Upper lobe of left lung (tissue), 4 donors: ENCODE data around the gene ROMO1.

Experiments
- CTCF ChIP-seq, 6 experiments: fragments of 450-650 bp in 4 of 6; fragments of 200-600 bp in 2 of 6; sonication (generic) in 2 of 6; IDR thresholded peaks; one replicate each; pipeline ENCODE4 v1.5.1; 2016 to 2019; ENCODE audit warnings: antibody characterized with exemption in 6 of 6
- POLR2AphosphoS5 ChIP-seq, 2 donors: sonication (generic); formaldehyde crosslinking; IDR thresholded peaks; one replicate each; pipeline ENCODE4 v1.5.1; 2017; ENCODE audit warnings: antibody characterized with exemption in 2 of 2

GRCh38 chr20:35660122-35660937 is 38.9 kb upstream of the ROMO1 start:
- no peak for TF ChIP-seq CTCF (IDR thresholded peaks at IDR 0.05)
- TF ChIP-seq POLR2AphosphoS5 (IDR thresholded peaks at IDR 0.05) = no peak
